Panc1 (cell line): ENCODE measurements around the gene NCOA4. TPM values are rescaled to one million over a fixed set of nuclear protein-coding genes. Genes with fewer than 3 reads are reported as not detected.

Experiments used
- ATAC-seq: fragments of 200-7000 bp; cut with Tn5 transposase; 2 replicates; pipeline ENCODE4 v1.9.1; 2020; ENCODE audit warnings: mild to moderate bottlenecking, moderate library complexity
- BruUV-seq: library from RNA; stranded (reverse); fragments of 400-500 nt; replicated peaks from 2 replicates; lab custom pipeline; 2021; lab: Mats Ljungman, UMichigan
- CTCF ChIA-PET: fragments of 300-600 bp; sonication (Branson Sonifier 250); formaldehyde crosslinking; loops from one replicate; lab custom pipeline; 2022; ENCODE audit warnings: antibody characterized with exemption; lab: Charles Lee
- POLR2A ChIA-PET: fragments of 300-600 bp; sonication (Branson Sonifier 250); formaldehyde crosslinking; loops from one replicate; lab custom pipeline; 2022; ENCODE audit warnings: antibody characterized with exemption; lab: Charles Lee
- DNase-seq: peaks from one replicate; pipeline ENCODE4 v3.0.0-alpha.2; 2010; ENCODE audit warnings: low read depth, low spot score
- H3K27ac ChIP-seq: 2 replicates; pipeline ENCODE4 v1.5.1; 2011; ENCODE audit warnings: mild to moderate bottlenecking, low read length, inconsistent platforms
- H3K27me3 ChIP-seq: fragments of 200-500 bp; sonication (Bioruptor generic); 2 replicates; pipeline ENCODE4 v1.6.0; 2014; ENCODE audit warnings: low read length, inconsistent platforms; ENCODE audit not compliant: control insufficient read depth, insufficient read depth
- H3K36me3 ChIP-seq: fragments of 200-500 bp; sonication (Bioruptor generic); 2 replicates; pipeline ENCODE4 v1.5.1; 2014; ENCODE audit warnings: inconsistent platforms, mild to moderate bottlenecking, low read length, moderate library complexity; ENCODE audit not compliant: control insufficient read depth, insufficient read depth
- H3K4me1 ChIP-seq: 2 replicates; pipeline ENCODE4 v1.5.1; 2011; ENCODE audit warnings: inconsistent platforms, mild to moderate bottlenecking, low read length, moderate library complexity; ENCODE audit not compliant: control insufficient read depth, insufficient read depth
- H3K4me3 ChIP-seq, 2 experiments: 2 replicates each; pipeline ENCODE4 v1.5.1; 2011 to 2012; ENCODE audit warnings: low read depth in 2 of 2, low read length in 2 of 2, mild to moderate bottlenecking in 2 of 2, inconsistent platforms in 1 of 2, moderate library complexity in 1 of 2
- H3K9me3 ChIP-seq: fragments of 200-500 bp; sonication (Bioruptor generic); 2 replicates; pipeline ENCODE4 v1.5.1; 2014; ENCODE audit warnings: low read depth, mild to moderate bottlenecking, inconsistent platforms, low read length, moderate library complexity; ENCODE audit not compliant: control insufficient read depth, insufficient read depth
- POLR2AphosphoS5 ChIP-seq: IDR thresholded peaks from 2 replicates; pipeline ENCODE4 v1.6.1; 2012; ENCODE audit warnings: mild to moderate bottlenecking, low read depth, low read length, moderate library complexity
- SIN3A ChIP-seq: IDR thresholded peaks from 2 replicates; pipeline ENCODE4 v1.6.1; 2012; ENCODE audit warnings: low read depth, mild to moderate bottlenecking, low read length, moderate library complexity, borderline replicate concordance; ENCODE audit not compliant: insufficient read depth
- TCF7L2 ChIP-seq: IDR thresholded peaks from 2 replicates; pipeline ENCODE4 v1.6.1; 2011; ENCODE audit warnings: mild to moderate bottlenecking, low read depth, low read length, inconsistent platforms
- in situ Hi-C: cut with HindIII; loops from 2 replicates; pipeline ENCODE4 v1.10.0; 2016; ENCODE audit warnings: low sequenced_read_pairs, low pct_unique_long_range_greater_than_20kb
- intact Hi-C: fragments of 100-400 bp; cut with micrococcal nuclease; formaldehyde crosslinking; loops from one replicate; pipeline ENCODE4 v1.10.0; 2022; ENCODE audit not compliant: unreplicated experiment
- total RNA-seq: library from RNA; stranded (reverse); gene quantifications from one replicate; pipeline ENCODE4 v1.2.1, GENCODE V29; 2021; ENCODE audit not compliant: unreplicated experiment
- TF ChIP-seq, protein P1 (sequence below): fragments of 450-650 bp; IDR thresholded peaks from 2 replicates; pipeline ENCODE4 v1.5.1; 2017; ENCODE audit warnings: mild to moderate bottlenecking
- TF ChIP-seq, protein P2 (sequence below), 2 experiments: IDR thresholded peaks; 2 replicates each; pipeline ENCODE4 v1.6.1; 2011 to 2012; ENCODE audit warnings: low read depth in 2 of 2, control low read depth in 1 of 2, low read length in 1 of 2, mild to moderate bottlenecking in 1 of 2, moderate library complexity in 1 of 2; ENCODE audit not compliant: insufficient read depth in 1 of 2

Gene NCOA4
- total RNA-seq, 1 experiment from 2014 or later: 119 TPM

DNA sequence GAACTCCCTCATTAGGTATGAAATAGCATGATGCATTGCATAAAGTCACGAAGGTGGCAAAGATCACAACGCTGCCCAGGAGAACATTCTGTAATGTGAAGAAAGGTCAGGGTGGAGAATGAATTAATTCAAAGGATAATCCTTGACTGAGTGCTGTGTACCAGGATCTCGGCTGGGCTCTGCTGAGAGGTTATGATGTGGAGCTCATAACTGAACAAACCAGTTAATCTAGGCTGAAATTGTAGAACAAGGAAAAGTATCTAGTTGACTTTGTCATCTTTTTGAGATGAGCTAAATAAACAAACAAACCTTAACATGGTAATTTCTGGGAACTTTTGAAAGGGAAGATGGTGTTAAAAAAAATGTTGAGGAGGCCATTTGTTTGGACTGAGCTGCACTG lies 9.6 kb upstream of the NCOA4 start:
- ATAC-seq (no peak), DNase-seq (no peak)
- in situ Hi-C loops (no loop called here), intact Hi-C loops (no loop called here)
- H3K4me1 ChIP-seq: no peaks in the 10 kb centered on the region
- TF ChIP-seq, protein P1, sequence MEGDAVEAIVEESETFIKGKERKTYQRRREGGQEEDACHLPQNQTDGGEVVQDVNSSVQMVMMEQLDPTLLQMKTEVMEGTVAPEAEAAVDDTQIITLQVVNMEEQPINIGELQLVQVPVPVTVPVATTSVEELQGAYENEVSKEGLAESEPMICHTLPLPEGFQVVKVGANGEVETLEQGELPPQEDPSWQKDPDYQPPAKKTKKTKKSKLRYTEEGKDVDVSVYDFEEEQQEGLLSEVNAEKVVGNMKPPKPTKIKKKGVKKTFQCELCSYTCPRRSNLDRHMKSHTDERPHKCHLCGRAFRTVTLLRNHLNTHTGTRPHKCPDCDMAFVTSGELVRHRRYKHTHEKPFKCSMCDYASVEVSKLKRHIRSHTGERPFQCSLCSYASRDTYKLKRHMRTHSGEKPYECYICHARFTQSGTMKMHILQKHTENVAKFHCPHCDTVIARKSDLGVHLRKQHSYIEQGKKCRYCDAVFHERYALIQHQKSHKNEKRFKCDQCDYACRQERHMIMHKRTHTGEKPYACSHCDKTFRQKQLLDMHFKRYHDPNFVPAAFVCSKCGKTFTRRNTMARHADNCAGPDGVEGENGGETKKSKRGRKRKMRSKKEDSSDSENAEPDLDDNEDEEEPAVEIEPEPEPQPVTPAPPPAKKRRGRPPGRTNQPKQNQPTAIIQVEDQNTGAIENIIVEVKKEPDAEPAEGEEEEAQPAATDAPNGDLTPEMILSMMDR: no peak
- TF ChIP-seq TCF7L2 (no peak), POLR2AphosphoS5 (no peak), SIN3A (no peak)
- TF ChIP-seq, protein P2, sequence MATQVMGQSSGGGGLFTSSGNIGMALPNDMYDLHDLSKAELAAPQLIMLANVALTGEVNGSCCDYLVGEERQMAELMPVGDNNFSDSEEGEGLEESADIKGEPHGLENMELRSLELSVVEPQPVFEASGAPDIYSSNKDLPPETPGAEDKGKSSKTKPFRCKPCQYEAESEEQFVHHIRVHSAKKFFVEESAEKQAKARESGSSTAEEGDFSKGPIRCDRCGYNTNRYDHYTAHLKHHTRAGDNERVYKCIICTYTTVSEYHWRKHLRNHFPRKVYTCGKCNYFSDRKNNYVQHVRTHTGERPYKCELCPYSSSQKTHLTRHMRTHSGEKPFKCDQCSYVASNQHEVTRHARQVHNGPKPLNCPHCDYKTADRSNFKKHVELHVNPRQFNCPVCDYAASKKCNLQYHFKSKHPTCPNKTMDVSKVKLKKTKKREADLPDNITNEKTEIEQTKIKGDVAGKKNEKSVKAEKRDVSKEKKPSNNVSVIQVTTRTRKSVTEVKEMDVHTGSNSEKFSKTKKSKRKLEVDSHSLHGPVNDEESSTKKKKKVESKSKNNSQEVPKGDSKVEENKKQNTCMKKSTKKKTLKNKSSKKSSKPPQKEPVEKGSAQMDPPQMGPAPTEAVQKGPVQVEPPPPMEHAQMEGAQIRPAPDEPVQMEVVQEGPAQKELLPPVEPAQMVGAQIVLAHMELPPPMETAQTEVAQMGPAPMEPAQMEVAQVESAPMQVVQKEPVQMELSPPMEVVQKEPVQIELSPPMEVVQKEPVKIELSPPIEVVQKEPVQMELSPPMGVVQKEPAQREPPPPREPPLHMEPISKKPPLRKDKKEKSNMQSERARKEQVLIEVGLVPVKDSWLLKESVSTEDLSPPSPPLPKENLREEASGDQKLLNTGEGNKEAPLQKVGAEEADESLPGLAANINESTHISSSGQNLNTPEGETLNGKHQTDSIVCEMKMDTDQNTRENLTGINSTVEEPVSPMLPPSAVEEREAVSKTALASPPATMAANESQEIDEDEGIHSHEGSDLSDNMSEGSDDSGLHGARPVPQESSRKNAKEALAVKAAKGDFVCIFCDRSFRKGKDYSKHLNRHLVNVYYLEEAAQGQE (IDR thresholded peaks at IDR 0.05; ENCODE audit: insufficient read depth in 1 of 2, low read depth in 2 of 2, low read length in 1 of 2): no peak
- H3K9me3 ChIP-seq: no peaks in the 10 kb centered on the region
- no peak overlapping the region for H3K4me3 ChIP-seq
- ChIA-PET POLR2A (interaction anchor here (0.6 kb wide), 1 partner anchor 266 kb away, joined by 8 read pairs; no protein-coding TSS in a partner anchor), CTCF (interaction anchor here (1.1 kb wide), 1 partner anchor 8 kb away, joined by 3 read pairs; no protein-coding TSS in a partner anchor)
- no TSS peak for BruUV-seq
- no peak overlapping the region for H3K27ac ChIP-seq
- peaks cover 5% of the 10 kb centered on the region for H3K27me3 ChIP-seq
- H3K36me3 ChIP-seq: no peaks in the 10 kb centered on the region

DNA sequence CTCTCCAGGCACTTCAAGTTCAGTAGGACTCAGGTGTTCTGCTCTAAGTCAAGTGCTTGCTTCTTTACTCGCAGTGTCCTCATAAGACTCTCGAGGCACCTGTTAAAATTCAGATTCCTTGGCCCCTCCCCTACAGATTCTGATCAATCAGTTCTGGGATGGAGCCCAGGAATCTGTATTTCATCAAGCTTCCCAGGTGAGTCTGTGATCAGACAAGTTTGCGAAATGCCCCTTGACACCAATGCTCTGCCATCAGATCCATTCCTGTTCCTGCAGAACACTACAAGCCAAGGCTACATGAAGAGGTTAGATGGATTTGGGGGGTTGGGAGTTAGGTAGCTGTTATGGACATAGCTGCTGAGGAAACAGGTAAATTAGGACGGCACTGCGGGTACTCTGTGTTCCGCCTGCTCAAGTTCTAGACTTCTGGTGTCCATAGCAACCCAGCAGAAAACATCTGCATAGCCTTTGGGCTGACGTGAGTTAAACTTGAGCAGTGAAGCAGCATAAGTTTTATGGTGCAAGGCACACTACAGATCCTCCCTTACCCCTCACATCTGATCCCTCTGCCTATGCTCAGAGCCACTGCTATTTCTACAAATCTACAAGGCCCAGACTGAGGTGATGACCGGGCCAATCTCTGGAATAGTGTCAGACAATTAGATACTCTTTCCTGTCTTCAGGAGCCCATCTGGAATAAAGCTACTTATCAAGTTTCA lies 6.8 kb upstream of the NCOA4 start:
- in situ Hi-C loops: no loop called here
- POLR2A ChIA-PET: no interaction called here
- H3K4me1 ChIP-seq: no peaks in the 10 kb centered on the region
- no peak for DNase-seq
- no peak for ATAC-seq
- no peaks in the 10 kb centered on the region for H3K36me3 ChIP-seq
- intact Hi-C loops: no loop called here
- TF ChIP-seq POLR2AphosphoS5 (no peak), SIN3A (no peak), TCF7L2 (no peak)
- TF ChIP-seq, protein P2 (IDR thresholded peaks at IDR 0.05; ENCODE audit: insufficient read depth in 1 of 2, low read depth in 2 of 2, low read length in 1 of 2): no peak
- TF ChIP-seq, protein P1: no peak
- CTCF ChIA-PET: no interaction called here
- peaks cover 3% of the 10 kb centered on the region for H3K27me3 ChIP-seq
- no peaks in the 10 kb centered on the region for H3K9me3 ChIP-seq
- BruUV-seq: no TSS peak
- no peak overlapping the region for H3K27ac ChIP-seq
- H3K4me3 ChIP-seq: no peak overlapping the region
